Neural progenitor cell (in vitro differentiated cells): ENCODE data around the gene EHF. TPM values are rescaled to one million over a fixed set of nuclear protein-coding genes. Genes with fewer than 3 reads are reported as not detected.

Experiments
- DNase-seq: peaks from one replicate; pipeline ENCODE4 v3.0.0-alpha.2; 2016; ENCODE audit warnings: low spot score
- H2AFZ ChIP-seq: fragments of 200-600 bp; sonication (generic); replicated peaks from 2 replicates; pipeline ENCODE4 v1.6.1; 2016; ENCODE audit warnings: antibody characterized with exemption
- H3F3A ChIP-seq: fragments of 200-600 bp; sonication (generic); 2 replicates; pipeline ENCODE4 v1.6.1; 2016; ENCODE audit warnings: antibody characterized with exemption, low read depth
- H3K27ac ChIP-seq: fragments of 200-600 bp; sonication (generic); 2 replicates; pipeline ENCODE4 v1.5.1; 2016; ENCODE audit warnings: mild to moderate bottlenecking
- H3K27me3 ChIP-seq: fragments of 200-600 bp; sonication (generic); 2 replicates; pipeline ENCODE4 v1.6.1; 2016; ENCODE audit warnings: mild to moderate bottlenecking, moderate library complexity
- H3K36me3 ChIP-seq: fragments of 200-600 bp; sonication (generic); 2 replicates; pipeline ENCODE4 v1.5.1; 2016
- H3K4me1 ChIP-seq: fragments of 200-600 bp; sonication (generic); 2 replicates; pipeline ENCODE4 v1.6.1; 2016; ENCODE audit warnings: mixed run types
- H3K4me2 ChIP-seq: fragments of 200-600 bp; sonication (generic); 2 replicates; pipeline ENCODE4 v1.6.1; 2016
- H3K4me3 ChIP-seq: fragments of 200-600 bp; sonication (generic); 2 replicates; pipeline ENCODE4 v1.5.1; 2016
- H3K79me2 ChIP-seq: fragments of 200-600 bp; sonication (generic); 2 replicates; pipeline ENCODE4 v1.6.1; 2016; ENCODE audit warnings: low read depth
- H3K9ac ChIP-seq: fragments of 200-600 bp; sonication (generic); 2 replicates; pipeline ENCODE4 v1.6.1; 2016
- H3K9me3 ChIP-seq: fragments of 200-600 bp; sonication (generic); 2 replicates; pipeline ENCODE4 v1.5.1; 2016; ENCODE audit warnings: low read depth
- H4K20me1 ChIP-seq: fragments of 200-600 bp; sonication (generic); 2 replicates; pipeline ENCODE4 v1.6.1; 2016; ENCODE audit warnings: low read depth
- H3K27ac Mint-ChIP-seq: 3 replicates; pipeline ENCODE4 v1.8.0; 2021; ENCODE audit warnings: mixed read lengths
- H3K27me3 Mint-ChIP-seq: 2 replicates; pipeline ENCODE4 v1.8.0; 2022; ENCODE audit warnings: low read depth, mild to moderate bottlenecking, inconsistent platforms, moderate library complexity, mixed read lengths; ENCODE audit not compliant: insufficient read depth
- H3K36me3 Mint-ChIP-seq: 3 replicates; pipeline ENCODE4 v1.8.0; 2021; ENCODE audit warnings: mixed read lengths
- H3K4me1 Mint-ChIP-seq: 3 replicates; pipeline ENCODE4 v1.8.0; 2021; ENCODE audit warnings: mixed read lengths
- H3K4me3 Mint-ChIP-seq: 3 replicates; pipeline ENCODE4 v1.8.0; 2021; ENCODE audit warnings: mild to moderate bottlenecking, moderate library complexity, mixed read lengths
- H3K9me3 Mint-ChIP-seq: 3 replicates; pipeline ENCODE4 v1.8.0; 2020; ENCODE audit warnings: mixed read lengths
- CTCF ChIP-seq: fragments of 200-600 bp; sonication (generic); IDR thresholded peaks from 2 replicates; pipeline ENCODE4 v1.5.1; 2017; ENCODE audit warnings: antibody characterized with exemption, mild to moderate bottlenecking
- EZH2 ChIP-seq: fragments of 200-600 bp; sonication (generic); IDR thresholded peaks from 2 replicates; pipeline ENCODE4 v1.6.1; 2017; ENCODE audit warnings: antibody characterized with exemption, mild to moderate bottlenecking, moderate library complexity
- EZH2phosphoT487 ChIP-seq: fragments of 200-600 bp; sonication (generic); IDR thresholded peaks from 2 replicates; pipeline ENCODE4 v1.6.1; 2017; ENCODE audit warnings: antibody characterized with exemption
- total RNA-seq: library from RNA; depleted of rRNA; stranded (reverse); fragments of >200 nt; gene quantifications from 2 replicates; pipeline ENCODE4 v1.2.3, GENCODE V29; 2015; ENCODE audit warnings: low replicate concordance

Gene EHF
- total RNA-seq, 1 donor from 2014 or later = not detected

- no peak overlapping the region for H3K27ac ChIP-seq
- H2AFZ ChIP-seq = no peak overlapping the region
- Mint-ChIP-seq H3K9me3 (peaks cover 3% of the 10 kb centered on the region), H3K27ac (no peak overlapping the region), H3K27me3 (peaks cover 5% of the 10 kb centered on the region), H3K4me1 (peaks cover 5% of the 10 kb centered on the region), H3K36me3 (no peaks in the 10 kb centered on the region), H3K4me3 (no peak overlapping the region)
- no peak overlapping the region for H3K4me3 ChIP-seq
- H3K4me1 ChIP-seq = peaks cover 10% of the 10 kb centered on the region
- H3F3A ChIP-seq = no peaks in the 10 kb centered on the region
- H3K9ac ChIP-seq = no peak overlapping the region
- no peak for DNase-seq
- no peak overlapping the region for H3K4me2 ChIP-seq
- TF ChIP-seq EZH2 = no peak
- H3K36me3 ChIP-seq = no peaks in the 10 kb centered on the region
- H3K9me3 ChIP-seq = no peaks in the 10 kb centered on the region
- H3K27me3 ChIP-seq = no peaks in the 10 kb centered on the region
- no peaks in the 10 kb centered on the region for H3K79me2 ChIP-seq
- no peaks in the 10 kb centered on the region for H4K20me1 ChIP-seq
Observed at GRCh38 chr11:34639545-34639944, 18.7 kb downstream of the EHF start.

- H3K27me3 Mint-ChIP-seq = peaks cover 7% of the 10 kb centered on the region
- H3K9ac ChIP-seq = no peak overlapping the region
- H3K4me1 ChIP-seq = peaks cover 10% of the 10 kb centered on the region
- H3K36me3 ChIP-seq = no peaks in the 10 kb centered on the region
- no peaks in the 10 kb centered on the region for H3K27me3 ChIP-seq
- no peak overlapping the region for H3K4me2 ChIP-seq
- peak; percentile 64 for DNase-seq
- H3K79me2 ChIP-seq = no peaks in the 10 kb centered on the region
- H3K4me3 Mint-ChIP-seq = no peak overlapping the region
- peaks cover 7% of the 10 kb centered on the region for H3K4me1 Mint-ChIP-seq
- H3K9me3 Mint-ChIP-seq = peaks cover 3% of the 10 kb centered on the region
- no peaks in the 10 kb centered on the region for H4K20me1 ChIP-seq
- no peak overlapping the region for H2AFZ ChIP-seq
- no peak overlapping the region for H3K27ac ChIP-seq
- H3K36me3 Mint-ChIP-seq = no peaks in the 10 kb centered on the region
- H3K27ac Mint-ChIP-seq = no peak overlapping the region
- no peaks in the 10 kb centered on the region for H3K9me3 ChIP-seq
- no peaks in the 10 kb centered on the region for H3F3A ChIP-seq
- no peak for TF ChIP-seq EZH2
- no peak for TF ChIP-seq EZH2phosphoT487
- no peak for TF ChIP-seq CTCF
- no peak overlapping the region for H3K4me3 ChIP-seq
Observed at GRCh38 chr11:34640050-34640923, 19.4 kb downstream of the EHF start.

- Mint-ChIP-seq H3K9me3 (peaks cover 3% of the 10 kb centered on the region), H3K36me3 (no peaks in the 10 kb centered on the region), H3K4me3 (no peak overlapping the region), H3K27ac (peak overlapping the region; percentile 68), H3K27me3 (peaks cover 7% of the 10 kb centered on the region), H3K4me1 (peaks cover 7% of the 10 kb centered on the region)
- no peak for DNase-seq
- Histone ChIP-seq H4K20me1 (no peaks in the 10 kb centered on the region), H3K79me2 (no peaks in the 10 kb centered on the region), H3K9ac (no peak overlapping the region), H3F3A (no peaks in the 10 kb centered on the region), H3K4me3 (no peak overlapping the region), H3K27me3 (no peaks in the 10 kb centered on the region), H3K4me1 (peaks cover 10% of the 10 kb centered on the region), H3K4me2 (no peak overlapping the region), H3K9me3 (no peaks in the 10 kb centered on the region), H3K36me3 (no peaks in the 10 kb centered on the region), H3K27ac (no peak overlapping the region), H2AFZ (no peak overlapping the region)
- TF ChIP-seq EZH2phosphoT487 (no peak), CTCF (no peak), EZH2 (no peak)
Observed at GRCh38 chr11:34640924-34641275, 20.0 kb downstream of the EHF start.

- no peaks in the 10 kb centered on the region for H3K36me3 ChIP-seq
- no peak overlapping the region for H3K4me2 ChIP-seq
- no peaks in the 10 kb centered on the region for H3F3A ChIP-seq
- H3K27me3 Mint-ChIP-seq = peaks cover 7% of the 10 kb centered on the region
- H2AFZ ChIP-seq = no peak overlapping the region
- no peak overlapping the region for H3K27ac Mint-ChIP-seq
- H4K20me1 ChIP-seq = no peaks in the 10 kb centered on the region
- no peak overlapping the region for H3K4me3 Mint-ChIP-seq
- H3K9me3 Mint-ChIP-seq = peaks cover 3% of the 10 kb centered on the region
- H3K27ac ChIP-seq = no peak overlapping the region
- TF ChIP-seq EZH2 (no peak), EZH2phosphoT487 (no peak), CTCF (no peak)
- H3K4me3 ChIP-seq = no peak overlapping the region
- no peaks in the 10 kb centered on the region for H3K27me3 ChIP-seq
- peaks cover 9% of the 10 kb centered on the region for H3K4me1 Mint-ChIP-seq
- no peaks in the 10 kb centered on the region for H3K79me2 ChIP-seq
- H3K4me1 ChIP-seq = peaks cover 10% of the 10 kb centered on the region
- DNase-seq = no peak
- no peak overlapping the region for H3K9ac ChIP-seq
- no peaks in the 10 kb centered on the region for H3K9me3 ChIP-seq
- H3K36me3 Mint-ChIP-seq = no peaks in the 10 kb centered on the region
Observed at GRCh38 chr11:34641456-34641855, 20.6 kb downstream of the EHF start.
